ENCODE measurements around the gene RALGAPA2. TPM values are rescaled to one million over a fixed set of nuclear protein-coding genes. Genes with fewer than 3 reads are reported as not detected.

Gene RALGAPA2
- total RNA-seq, 1 experiment from 2014 or later, result 18.2 TPM

GRCh38 chr20:20528861-20529260 is 183.6 kb downstream of the RALGAPA2 start:
- Mint-ChIP-seq H3K4me3 (no peak overlapping the region), H3K27me3 (ENCODE audit: low read depth) (no peaks in the 10 kb centered on the region), H3K36me3 (no peaks in the 10 kb centered on the region), H3K9me3 (no peaks in the 10 kb centered on the region), H3K4me1 (peaks cover 14% of the 10 kb centered on the region), H3K27ac (no peak overlapping the region)
- TF ChIP-seq AFF4 (CRISPR knock-in tag; IDR thresholded peaks at IDR 0.05; ENCODE audit: borderline replicate concordance) (no peak), ZNF263 (CRISPR knock-in tag; IDR thresholded peaks at IDR 0.05; ENCODE audit: low read depth) (no peak), ZNF532 (CRISPR knock-in tag; IDR thresholded peaks at IDR 0.05; ENCODE audit: borderline replicate concordance) (no peak), GABPB1 (CRISPR knock-in tag; IDR thresholded peaks at IDR 0.05) (no peak), MAX (CRISPR knock-in tag; IDR thresholded peaks at IDR 0.05) (no peak), ATF2 (CRISPR knock-in tag; IDR thresholded peaks at IDR 0.05; ENCODE audit: borderline replicate concordance, low read depth) (no peak), ZNF423 (CRISPR knock-in tag; IDR thresholded peaks at IDR 0.05) (no peak), ATF3 (CRISPR knock-in tag; conservative IDR thresholded peaks at IDR 0.05) (no peak), FOXJ3 (CRISPR knock-in tag; IDR thresholded peaks at IDR 0.05; ENCODE audit: borderline replicate concordance) (no peak), SMAD4 (CRISPR knock-in tag; IDR thresholded peaks at IDR 0.05) (no peak), ATF6 (CRISPR knock-in tag; IDR thresholded peaks at IDR 0.05) (no peak), RELA (CRISPR knock-in tag; IDR thresholded peaks at IDR 0.05; ENCODE audit: borderline replicate concordance) (no peak), SMAD3 (CRISPR knock-in tag; IDR thresholded peaks at IDR 0.05; ENCODE audit: borderline replicate concordance) (no peak), CREB1 (CRISPR knock-in tag; IDR thresholded peaks at IDR 0.05) (no peak), SOX15 (CRISPR knock-in tag; IDR thresholded peaks at IDR 0.05) (no peak), NR1H2 (CRISPR knock-in tag; IDR thresholded peaks at IDR 0.05) (no peak), USF2 (CRISPR knock-in tag; IDR thresholded peaks at IDR 0.05) (no peak)
- CTCF ChIA-PET, result interaction anchor here (0.5 to 1.7 kb wide), 3 partner anchors 65 to 1784 kb away, joined by 3 to 4 read pairs (median 3); no protein-coding TSS in a partner anchor
- ATAC-seq (no peak), DNase-seq (ENCODE audit: low spot score) (no peak)
- POLR2A ChIA-PET, result no interaction called here
